HT-29 (cell line): ENCODE measurements around the gene WDR7. TPM values are rescaled to one million over a fixed set of nuclear protein-coding genes. Genes with fewer than 3 reads are reported as not detected.

Experiments
- DNase-seq: peaks from one replicate; pipeline ENCODE4 v3.0.0-alpha.2; 2015; ENCODE audit warnings: low spot score
- small RNA-seq: library from RNA; depleted of rRNA; stranded (forward); fragments of <200 nt; gene quantifications from one replicate; pipeline ENCODE3, GENCODE V24; 2014
- total RNA-seq: library from RNA; depleted of rRNA; stranded (reverse); fragments of >200 nt; shearing (Covaris generic); gene quantifications from 2 replicates; pipeline ENCODE4 v1.2.3, GENCODE V29; 2014; rRNA removed

WDR7 gene
- total RNA-seq, 1 experiment from 2014 or later = 3.8 TPM

DNA sequence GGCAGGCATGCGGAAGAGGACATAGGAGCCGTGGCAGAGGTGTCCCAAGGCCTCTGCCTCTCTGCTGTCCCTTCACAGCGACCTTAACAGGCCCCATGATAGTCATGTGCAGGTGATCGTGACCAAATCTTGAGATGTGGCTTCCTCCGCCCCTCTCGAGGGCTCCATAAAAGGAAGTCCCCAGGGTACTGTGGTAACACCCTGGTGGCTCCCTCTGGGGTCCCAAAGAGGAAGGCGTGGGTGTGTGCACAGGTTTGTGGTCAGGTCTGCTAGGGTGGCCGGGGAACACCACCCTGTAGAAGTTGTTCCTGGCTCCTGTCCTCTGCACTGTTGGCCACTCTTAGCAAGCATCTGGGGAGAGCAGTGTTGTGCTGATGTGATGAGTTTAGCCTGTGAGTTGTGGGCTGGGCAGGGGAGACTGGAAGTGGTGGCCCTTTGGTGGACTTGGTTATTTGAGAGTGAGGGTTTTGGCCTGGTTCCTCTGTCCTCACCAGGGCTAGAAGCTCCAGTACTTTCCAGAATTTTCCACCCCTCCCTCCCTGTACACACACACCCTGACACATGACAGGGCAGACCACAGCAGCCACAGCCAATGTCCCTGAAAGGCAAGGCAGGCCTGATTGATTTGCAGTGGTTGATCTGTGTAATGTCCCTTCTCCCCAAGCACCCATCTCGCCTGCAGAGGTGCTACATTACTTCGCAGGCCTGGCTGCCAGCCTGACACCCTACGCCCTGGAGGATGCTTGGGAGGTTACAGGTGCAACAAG is 426.8 kb downstream of the WDR7 start:
- no peak for DNase-seq

DNA sequence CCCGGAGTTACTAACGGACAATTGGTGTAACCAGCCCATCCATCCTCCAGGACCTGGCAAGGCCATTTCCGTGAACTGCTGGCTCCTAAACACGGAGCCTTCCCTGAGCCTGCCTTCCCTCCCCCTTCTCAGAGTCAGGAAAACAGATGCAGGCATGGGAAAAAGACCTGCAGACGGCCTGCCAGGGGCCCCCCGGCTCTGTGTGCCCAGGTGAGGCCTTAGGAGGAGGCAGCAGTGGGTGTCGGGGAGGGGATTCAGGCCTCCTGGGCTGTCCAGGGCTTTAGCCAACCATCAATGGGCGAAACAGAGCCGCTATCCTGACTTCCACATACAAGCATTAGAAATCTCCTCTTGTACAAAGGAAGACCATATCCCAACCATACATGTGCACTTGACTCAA is 427.5 kb downstream of the WDR7 start:
- DNase-seq = no peak

DNA sequence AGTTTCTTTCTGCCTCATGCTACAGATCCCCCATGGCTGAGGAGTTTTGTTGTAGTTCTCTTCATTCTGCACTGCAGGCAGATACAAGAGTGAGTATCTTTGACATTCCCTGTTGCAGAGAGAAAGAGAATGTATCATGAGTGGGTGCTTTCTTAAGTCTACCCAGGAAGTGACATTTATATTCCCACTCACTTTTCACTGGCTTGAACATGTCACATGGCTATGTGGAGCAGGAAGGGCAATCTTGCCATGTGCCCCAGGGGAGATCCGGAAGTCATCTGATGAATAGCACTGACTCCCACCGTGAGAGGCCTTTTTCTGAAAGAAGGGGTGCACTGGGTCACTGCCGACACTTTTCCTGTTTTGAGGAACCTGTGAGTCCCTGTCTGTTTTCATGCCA is 429.3 kb downstream of the WDR7 start:
- DNase-seq = no peak

GRCh38 chr18:57081899-57082298 is 430.7 kb downstream of the WDR7 start:
- no peak for DNase-seq

DNA sequence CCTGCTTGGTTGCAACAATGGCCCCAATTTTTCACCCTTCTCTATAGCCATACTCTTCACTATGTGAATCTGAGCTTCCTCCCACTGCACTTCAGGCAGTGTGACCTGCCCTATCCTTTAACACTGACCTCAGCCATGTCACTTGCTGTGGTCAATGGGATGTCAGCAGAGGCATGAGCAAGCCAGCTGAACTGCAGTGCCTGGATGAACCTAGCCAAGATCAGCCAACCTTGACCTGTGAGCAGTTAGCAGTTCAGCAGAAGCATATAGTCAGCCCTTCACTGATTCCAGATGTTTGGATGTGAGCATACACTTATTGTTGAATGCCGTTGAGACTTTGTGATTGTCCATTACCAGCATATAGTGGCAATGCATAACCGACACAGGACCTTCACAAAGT is 432.3 kb downstream of the WDR7 start:
- no peak for DNase-seq

- no peak for DNase-seq
Measured at GRCh38 chr18:57084331-57085271, 433.4 kb downstream of the WDR7 start.

DNA sequence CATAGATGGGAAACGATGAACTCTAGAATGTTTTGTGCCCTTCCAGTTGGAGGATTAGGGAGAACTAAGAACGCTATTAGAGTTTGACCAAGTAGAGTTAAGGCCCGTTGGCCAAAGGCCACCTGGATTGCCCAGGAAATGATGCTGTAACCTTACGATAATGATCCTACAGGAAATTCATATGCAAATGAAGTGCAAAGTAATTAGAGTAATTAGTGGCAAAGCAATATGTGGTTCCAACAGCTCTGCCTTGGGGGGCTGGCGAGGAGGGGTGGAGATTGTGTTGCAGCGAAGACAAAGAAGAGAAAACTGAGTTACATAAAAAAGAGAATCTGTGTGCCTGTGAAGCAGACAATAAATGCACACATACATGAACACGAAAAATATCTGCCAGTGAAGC is 434.2 kb downstream of the WDR7 start:
- no peak for DNase-seq

GRCh38 chr18:57086163-57086562 is 435.0 kb downstream of the WDR7 start:
- no peak for DNase-seq

Small RNA genes lying within 50 kb of the gene (small RNA-seq; reads per million reads assigned to genes)
- gene RF00012 (1.4 reads per million, percentile 50 among the genes with 10 or more reads in this experiment), gene RF00019 (not detected)

Other genes with a start within 250 kb of the WDR7 start
- 25.7 and 27.1 TPM in 2 replicates for gene TXNL1, start 12.8 kb upstream of the WDR7 start, total RNA-seq